HEK293 (cell line): ENCODE data around the gene VEPH1.

ENCODE experiments used
- CTCF ChIA-PET: fragments of 350-600 bp; formaldehyde crosslinking; extraction: SDS; loops from one replicate; lab custom pipeline; 2021; ENCODE audit warnings: antibody characterized with exemption; lab: Yijun Ruan, JAX
- POLR2A ChIA-PET: fragments of 300-600 bp; formaldehyde crosslinking; extraction: SDS; loops from one replicate; lab custom pipeline; 2020; ENCODE audit warnings: antibody characterized with exemption, inconsistent platforms; lab: Yijun Ruan, JAX
- H3K27ac ChIP-seq: fragments of 200-500 bp; sonication (Bioruptor generic); 2 replicates; pipeline ENCODE4 v1.5.1; 2014; ENCODE audit warnings: low read depth, low read length, control low read depth, inconsistent platforms; ENCODE audit errors: extremely low read depth
- H3K36me3 ChIP-seq, 2 experiments: fragments of 200-500 bp in 1 of 2; sonication (Bioruptor generic) in 1 of 2; 1 replicate in 1 of 2; 2 replicates in 1 of 2; pipeline ENCODE4 v1.5.1; 2014 to 2017; ENCODE audit warnings: inconsistent platforms in 2 of 2, low read length in 2 of 2; ENCODE audit not compliant: control insufficient read depth in 2 of 2, insufficient read depth in 1 of 2
- H3K4me1 ChIP-seq: fragments of 200-500 bp; sonication (Bioruptor generic); 2 replicates; pipeline ENCODE4 v1.5.1; 2014; ENCODE audit warnings: mild to moderate bottlenecking, low read length, inconsistent platforms; ENCODE audit not compliant: control insufficient read depth, insufficient read depth
- H3K4me3 ChIP-seq: 2 replicates; pipeline ENCODE4 v1.5.1; 2011; ENCODE audit warnings: low read depth, mild to moderate bottlenecking, control low read depth, low read length, moderate library complexity
- H3K9me3 ChIP-seq: fragments of 200-500 bp; sonication (Bioruptor generic); 2 replicates; pipeline ENCODE4 v1.5.1; 2014; ENCODE audit warnings: low read depth, low read length, inconsistent platforms; ENCODE audit not compliant: control insufficient read depth, insufficient read depth
- BCL11B ChIP-seq: fragments of 450-650 bp; formaldehyde crosslinking; IDR thresholded peaks from 2 replicates; pipeline ENCODE4 v1.5.1; 2016; ENCODE audit warnings: low read depth, missing biosample characterization, missing genetic modification characterization
- GLIS2 ChIP-seq: fragments of 450-650 bp; formaldehyde crosslinking; IDR thresholded peaks from 2 replicates; pipeline ENCODE4 v1.5.1; 2016; ENCODE audit warnings: missing biosample characterization, missing genetic modification characterization
- KLF7 ChIP-seq: fragments of 450-650 bp; formaldehyde crosslinking; IDR thresholded peaks from 2 replicates; pipeline ENCODE4 v1.5.1; 2016; ENCODE audit warnings: missing biosample characterization, missing genetic modification characterization, borderline replicate concordance
- KLF8 ChIP-seq: fragments of 450-650 bp; formaldehyde crosslinking; IDR thresholded peaks from 2 replicates; pipeline ENCODE4 v1.5.1; 2016; ENCODE audit warnings: missing biosample characterization, missing genetic modification characterization
- KLF9 ChIP-seq: fragments of 450-650 bp; formaldehyde crosslinking; IDR thresholded peaks from 2 replicates; pipeline ENCODE4 v1.5.1; 2016; ENCODE audit warnings: missing biosample characterization, missing genetic modification characterization, low read depth
- MYNN ChIP-seq: fragments of 450-650 bp; formaldehyde crosslinking; IDR thresholded peaks from 2 replicates; pipeline ENCODE4 v1.5.1; 2016; ENCODE audit warnings: missing biosample characterization, missing genetic modification characterization, borderline replicate concordance
- MZF1 ChIP-seq: fragments of 450-650 bp; formaldehyde crosslinking; IDR thresholded peaks from 2 replicates; pipeline ENCODE4 v1.5.1; 2017; ENCODE audit warnings: missing biosample characterization, missing genetic modification characterization, borderline replicate concordance
- RBAK ChIP-seq: fragments of 450-650 bp; formaldehyde crosslinking; IDR thresholded peaks from 2 replicates; pipeline ENCODE4 v1.5.1; 2016; ENCODE audit warnings: missing biosample characterization, missing genetic modification characterization
- TCF7L2 ChIP-seq: IDR thresholded peaks from 2 replicates; pipeline ENCODE4 v1.6.1; 2011; ENCODE audit warnings: low read depth, mild to moderate bottlenecking, inconsistent platforms, low read length, moderate library complexity, borderline replicate concordance
- ZFP41 ChIP-seq: fragments of 450-650 bp; formaldehyde crosslinking; IDR thresholded peaks from 2 replicates; pipeline ENCODE4 v1.5.1; 2016; ENCODE audit warnings: missing biosample characterization, missing genetic modification characterization, borderline replicate concordance
- ZNF202 ChIP-seq: fragments of 450-650 bp; formaldehyde crosslinking; IDR thresholded peaks from 2 replicates; pipeline ENCODE4 v1.5.1; 2016; ENCODE audit warnings: missing biosample characterization, missing genetic modification characterization, borderline replicate concordance
- ZNF214 ChIP-seq: fragments of 450-650 bp; formaldehyde crosslinking; IDR thresholded peaks from 2 replicates; pipeline ENCODE4 v1.5.1; 2017; ENCODE audit warnings: missing biosample characterization, mild to moderate bottlenecking, missing genetic modification characterization, borderline replicate concordance
- ZNF239 ChIP-seq: fragments of 450-650 bp; formaldehyde crosslinking; IDR thresholded peaks from 2 replicates; pipeline ENCODE4 v1.5.1; 2016; ENCODE audit warnings: missing biosample characterization, missing genetic modification characterization
- ZNF24 ChIP-seq: fragments of 450-650 bp; formaldehyde crosslinking; IDR thresholded peaks from 2 replicates; pipeline ENCODE4 v1.5.1; 2016; ENCODE audit warnings: missing biosample characterization, missing genetic modification characterization
- ZNF274 ChIP-seq, 2 experiments: fragments of 200-500 bp in 1 of 2; fragments of 450-650 bp in 1 of 2; sonication (Bioruptor generic) in 1 of 2; formaldehyde crosslinking in 1 of 2; IDR thresholded peaks; 2 replicates each; pipeline versions ENCODE4 v1.5.1 to v1.6.1; 2014 to 2016; ENCODE audit warnings: borderline replicate concordance in 1 of 2, inconsistent platforms in 1 of 2, low read length in 1 of 2, missing biosample characterization in 1 of 2, missing genetic modification characterization in 1 of 2
- ZNF292 ChIP-seq: fragments of 450-650 bp; formaldehyde crosslinking; IDR thresholded peaks from 2 replicates; pipeline ENCODE4 v1.5.1; 2016; ENCODE audit warnings: low read depth, missing biosample characterization, missing genetic modification characterization, borderline replicate concordance
- ZNF416 ChIP-seq: fragments of 450-650 bp; formaldehyde crosslinking; IDR thresholded peaks from 2 replicates; pipeline ENCODE4 v1.5.1; 2016; ENCODE audit warnings: missing biosample characterization, missing genetic modification characterization
- ZNF510 ChIP-seq: fragments of 450-650 bp; formaldehyde crosslinking; IDR thresholded peaks from 2 replicates; pipeline ENCODE4 v1.5.1; 2018; ENCODE audit warnings: mild to moderate bottlenecking, missing genetic modification characterization, missing biosample characterization; ENCODE audit not compliant: insufficient replicate concordance
- ZNF560 ChIP-seq: fragments of 450-650 bp; formaldehyde crosslinking; IDR thresholded peaks from 2 replicates; pipeline ENCODE4 v1.5.1; 2017; ENCODE audit warnings: missing biosample characterization, missing genetic modification characterization, borderline replicate concordance
- ZNF677 ChIP-seq: fragments of 450-650 bp; IDR thresholded peaks from 2 replicates; pipeline ENCODE4 v1.5.0; 2018; ENCODE audit warnings: missing biosample characterization, mild to moderate bottlenecking, missing genetic modification characterization, moderate library complexity
- ZNF777 ChIP-seq: fragments of 450-650 bp; formaldehyde crosslinking; IDR thresholded peaks from 2 replicates; pipeline ENCODE4 v1.5.1; 2017; ENCODE audit warnings: missing biosample characterization, missing genetic modification characterization, borderline replicate concordance
- ZNF830 ChIP-seq: fragments of 450-650 bp; IDR thresholded peaks from 2 replicates; pipeline ENCODE4 v1.5.0; 2018; ENCODE audit warnings: missing biosample characterization, missing genetic modification characterization, low read depth, mild to moderate bottlenecking, moderate library complexity
- ZSCAN16 ChIP-seq: fragments of 450-650 bp; formaldehyde crosslinking; IDR thresholded peaks from 2 replicates; pipeline ENCODE4 v1.5.1; 2016; ENCODE audit warnings: missing biosample characterization, missing genetic modification characterization
- TF ChIP-seq, protein P1 (sequence below): fragments of 450-650 bp; formaldehyde crosslinking; IDR thresholded peaks from 2 replicates; pipeline ENCODE4 v1.5.1; 2017; ENCODE audit warnings: missing biosample characterization, missing genetic modification characterization
- TF ChIP-seq, protein P2 (sequence below): fragments of 450-650 bp; formaldehyde crosslinking; IDR thresholded peaks from 2 replicates; pipeline ENCODE4 v1.5.1; 2016; ENCODE audit warnings: missing biosample characterization, missing genetic modification characterization
- TF ChIP-seq, protein P3 (sequence below): fragments of 450-650 bp; formaldehyde crosslinking; IDR thresholded peaks from 2 replicates; pipeline ENCODE4 v1.5.1; 2016; ENCODE audit warnings: missing biosample characterization, missing genetic modification characterization
- TF ChIP-seq, protein P4 (sequence below): fragments of 450-650 bp; formaldehyde crosslinking; IDR thresholded peaks from 2 replicates; pipeline ENCODE4 v1.5.1; 2016; ENCODE audit warnings: missing biosample characterization, missing genetic modification characterization
- TF ChIP-seq, protein P5 (sequence below): fragments of 450-650 bp; formaldehyde crosslinking; IDR thresholded peaks from 2 replicates; pipeline ENCODE4 v1.5.1; 2016; ENCODE audit warnings: missing biosample characterization, missing genetic modification characterization

Gene VEPH1

DNA sequence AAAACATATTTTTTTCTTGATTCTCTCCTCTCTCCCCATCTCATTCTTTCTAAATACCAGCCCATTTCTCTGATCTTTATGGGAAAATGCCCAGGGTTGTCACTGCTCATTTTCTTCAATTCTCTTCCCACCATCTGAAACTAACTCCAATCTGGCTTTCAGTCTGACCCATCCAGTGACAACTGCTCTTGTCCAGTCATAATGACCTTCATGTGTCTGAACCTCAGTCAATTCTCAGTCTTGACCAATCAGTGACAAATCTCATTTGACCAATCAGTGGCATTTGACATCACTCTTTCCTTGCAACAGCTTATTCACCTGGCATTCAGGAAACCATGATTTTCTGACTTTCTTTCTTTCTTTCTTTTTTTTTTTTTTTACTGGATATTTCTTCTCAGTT is 15.1 kb downstream of the VEPH1 start (continued):
- TF ChIP-seq, protein P1, sequence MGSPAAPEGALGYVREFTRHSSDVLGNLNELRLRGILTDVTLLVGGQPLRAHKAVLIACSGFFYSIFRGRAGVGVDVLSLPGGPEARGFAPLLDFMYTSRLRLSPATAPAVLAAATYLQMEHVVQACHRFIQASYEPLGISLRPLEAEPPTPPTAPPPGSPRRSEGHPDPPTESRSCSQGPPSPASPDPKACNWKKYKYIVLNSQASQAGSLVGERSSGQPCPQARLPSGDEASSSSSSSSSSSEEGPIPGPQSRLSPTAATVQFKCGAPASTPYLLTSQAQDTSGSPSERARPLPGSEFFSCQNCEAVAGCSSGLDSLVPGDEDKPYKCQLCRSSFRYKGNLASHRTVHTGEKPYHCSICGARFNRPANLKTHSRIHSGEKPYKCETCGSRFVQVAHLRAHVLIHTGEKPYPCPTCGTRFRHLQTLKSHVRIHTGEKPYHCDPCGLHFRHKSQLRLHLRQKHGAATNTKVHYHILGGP (tag by site-specific recombination) = no peak
- TF ChIP-seq ZNF510 (tag by site-specific recombination) = no peak
- no peak for TF ChIP-seq MYNN (tag by site-specific recombination)
- no peak for TF ChIP-seq BCL11B
- TF ChIP-seq, protein P2, sequence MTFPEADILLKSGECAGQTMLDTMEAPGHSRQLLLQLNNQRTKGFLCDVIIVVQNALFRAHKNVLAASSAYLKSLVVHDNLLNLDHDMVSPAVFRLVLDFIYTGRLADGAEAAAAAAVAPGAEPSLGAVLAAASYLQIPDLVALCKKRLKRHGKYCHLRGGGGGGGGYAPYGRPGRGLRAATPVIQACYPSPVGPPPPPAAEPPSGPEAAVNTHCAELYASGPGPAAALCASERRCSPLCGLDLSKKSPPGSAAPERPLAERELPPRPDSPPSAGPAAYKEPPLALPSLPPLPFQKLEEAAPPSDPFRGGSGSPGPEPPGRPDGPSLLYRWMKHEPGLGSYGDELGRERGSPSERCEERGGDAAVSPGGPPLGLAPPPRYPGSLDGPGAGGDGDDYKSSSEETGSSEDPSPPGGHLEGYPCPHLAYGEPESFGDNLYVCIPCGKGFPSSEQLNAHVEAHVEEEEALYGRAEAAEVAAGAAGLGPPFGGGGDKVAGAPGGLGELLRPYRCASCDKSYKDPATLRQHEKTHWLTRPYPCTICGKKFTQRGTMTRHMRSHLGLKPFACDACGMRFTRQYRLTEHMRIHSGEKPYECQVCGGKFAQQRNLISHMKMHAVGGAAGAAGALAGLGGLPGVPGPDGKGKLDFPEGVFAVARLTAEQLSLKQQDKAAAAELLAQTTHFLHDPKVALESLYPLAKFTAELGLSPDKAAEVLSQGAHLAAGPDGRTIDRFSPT (tag by site-specific recombination) = no peak
- no peak for TF ChIP-seq KLF8
- TF ChIP-seq ZSCAN16 (tag by site-specific recombination) = no peak
- no peak for TF ChIP-seq RBAK (tag by site-specific recombination)
- TF ChIP-seq, protein P3, sequence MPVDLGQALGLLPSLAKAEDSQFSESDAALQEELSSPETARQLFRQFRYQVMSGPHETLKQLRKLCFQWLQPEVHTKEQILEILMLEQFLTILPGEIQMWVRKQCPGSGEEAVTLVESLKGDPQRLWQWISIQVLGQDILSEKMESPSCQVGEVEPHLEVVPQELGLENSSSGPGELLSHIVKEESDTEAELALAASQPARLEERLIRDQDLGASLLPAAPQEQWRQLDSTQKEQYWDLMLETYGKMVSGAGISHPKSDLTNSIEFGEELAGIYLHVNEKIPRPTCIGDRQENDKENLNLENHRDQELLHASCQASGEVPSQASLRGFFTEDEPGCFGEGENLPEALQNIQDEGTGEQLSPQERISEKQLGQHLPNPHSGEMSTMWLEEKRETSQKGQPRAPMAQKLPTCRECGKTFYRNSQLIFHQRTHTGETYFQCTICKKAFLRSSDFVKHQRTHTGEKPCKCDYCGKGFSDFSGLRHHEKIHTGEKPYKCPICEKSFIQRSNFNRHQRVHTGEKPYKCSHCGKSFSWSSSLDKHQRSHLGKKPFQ (tag by site-specific recombination) = no peak
- TF ChIP-seq ZNF274 (IDR thresholded peaks at IDR 0.05; ENCODE audit: low read length) = no peak
- TF ChIP-seq ZNF274 (tag by site-specific recombination; IDR thresholded peaks at IDR 0.05; ENCODE audit: borderline replicate concordance) = no peak
- no peak for TF ChIP-seq ZNF24
- no peak for TF ChIP-seq ZNF239 (tag by site-specific recombination)

DNA sequence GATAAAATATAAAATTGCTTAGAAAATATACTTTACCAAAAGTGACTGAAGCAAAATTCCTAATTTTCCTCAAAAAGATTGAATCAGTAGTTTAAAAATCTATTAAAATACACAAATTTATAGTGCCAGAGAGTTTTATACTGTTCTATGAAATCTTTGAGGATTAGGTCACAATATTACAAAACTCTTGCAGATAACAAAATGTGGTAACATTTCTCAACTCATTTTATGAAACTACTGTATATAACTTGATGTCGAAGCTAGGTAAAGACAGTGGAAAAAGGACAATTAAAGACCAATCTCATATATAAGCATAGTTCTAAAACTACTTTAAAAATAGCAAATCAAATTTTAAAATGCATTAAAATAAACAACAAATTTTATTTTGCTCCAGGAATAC is 15.9 kb downstream of the VEPH1 start:
- no peak overlapping the region for H3K4me3 ChIP-seq
- H3K9me3 ChIP-seq = no peaks in the 10 kb centered on the region
- H3K4me1 ChIP-seq = no peaks in the 10 kb centered on the region
- no peak overlapping the region for H3K27ac ChIP-seq
- H3K36me3 ChIP-seq = no peaks in the 10 kb centered on the region
- ChIA-PET CTCF (no interaction called here), POLR2A (no interaction called here)
- TF ChIP-seq GLIS2 (tag by site-specific recombination) (no peak), ZNF416 (no peak), ZNF560 (tag by site-specific recombination) (no peak), KLF9 (no peak), ZNF202 (tag by site-specific recombination) (no peak), MZF1 (no peak), ZNF239 (tag by site-specific recombination) (no peak), ZNF830 (tag by site-specific recombination) (no peak), ZNF777 (tag by site-specific recombination) (no peak), ZNF677 (tag by site-specific recombination) (no peak), TCF7L2 (no peak), KLF7 (no peak), ZFP41 (no peak), ZNF214 (tag by site-specific recombination) (no peak), ZNF292 (tag by site-specific recombination) (no peak)
- TF ChIP-seq, protein P4, sequence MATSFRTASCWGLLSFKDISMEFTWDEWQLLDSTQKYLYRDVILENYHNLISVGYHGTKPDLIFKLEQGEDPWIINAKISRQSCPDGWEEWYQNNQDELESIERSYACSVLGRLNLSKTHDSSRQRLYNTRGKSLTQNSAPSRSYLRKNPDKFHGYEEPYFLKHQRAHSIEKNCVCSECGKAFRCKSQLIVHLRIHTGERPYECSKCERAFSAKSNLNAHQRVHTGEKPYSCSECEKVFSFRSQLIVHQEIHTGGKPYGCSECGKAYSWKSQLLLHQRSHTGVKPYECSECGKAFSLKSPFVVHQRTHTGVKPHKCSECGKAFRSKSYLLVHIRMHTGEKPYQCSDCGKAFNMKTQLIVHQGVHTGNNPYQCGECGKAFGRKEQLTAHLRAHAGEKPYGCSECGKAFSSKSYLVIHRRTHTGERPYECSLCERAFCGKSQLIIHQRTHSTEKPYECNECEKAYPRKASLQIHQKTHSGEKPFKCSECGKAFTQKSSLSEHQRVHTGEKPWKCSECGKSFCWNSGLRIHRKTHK = no peak
- TF ChIP-seq, protein P5, sequence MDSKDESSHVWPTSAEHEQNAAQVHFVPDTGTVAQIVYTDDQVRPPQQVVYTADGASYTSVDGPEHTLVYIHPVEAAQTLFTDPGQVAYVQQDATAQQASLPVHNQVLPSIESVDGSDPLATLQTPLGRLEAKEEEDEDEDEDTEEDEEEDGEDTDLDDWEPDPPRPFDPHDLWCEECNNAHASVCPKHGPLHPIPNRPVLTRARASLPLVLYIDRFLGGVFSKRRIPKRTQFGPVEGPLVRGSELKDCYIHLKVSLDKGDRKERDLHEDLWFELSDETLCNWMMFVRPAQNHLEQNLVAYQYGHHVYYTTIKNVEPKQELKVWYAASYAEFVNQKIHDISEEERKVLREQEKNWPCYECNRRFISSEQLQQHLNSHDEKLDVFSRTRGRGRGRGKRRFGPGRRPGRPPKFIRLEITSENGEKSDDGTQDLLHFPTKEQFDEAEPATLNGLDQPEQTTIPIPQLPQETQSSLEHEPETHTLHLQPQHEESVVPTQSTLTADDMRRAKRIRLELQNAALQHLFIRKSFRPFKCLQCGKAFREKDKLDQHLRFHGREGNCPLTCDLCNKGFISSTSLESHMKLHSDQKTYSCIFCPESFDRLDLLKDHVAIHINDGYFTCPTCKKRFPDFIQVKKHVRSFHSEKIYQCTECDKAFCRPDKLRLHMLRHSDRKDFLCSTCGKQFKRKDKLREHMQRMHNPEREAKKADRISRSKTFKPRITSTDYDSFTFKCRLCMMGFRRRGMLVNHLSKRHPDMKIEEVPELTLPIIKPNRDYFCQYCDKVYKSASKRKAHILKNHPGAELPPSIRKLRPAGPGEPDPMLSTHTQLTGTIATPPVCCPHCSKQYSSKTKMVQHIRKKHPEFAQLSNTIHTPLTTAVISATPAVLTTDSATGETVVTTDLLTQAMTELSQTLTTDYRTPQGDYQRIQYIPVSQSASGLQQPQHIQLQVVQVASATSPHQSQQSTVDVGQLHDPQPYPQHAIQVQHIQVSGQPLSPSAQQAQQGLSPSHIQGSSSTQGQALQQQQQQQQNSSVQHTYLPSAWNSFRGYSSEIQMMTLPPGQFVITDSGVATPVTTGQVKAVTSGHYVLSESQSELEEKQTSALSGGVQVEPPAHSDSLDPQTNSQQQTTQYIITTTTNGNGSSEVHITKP (tag by site-specific recombination) = no peak
